ENCODE data around the gene OLFM2. TPM values are rescaled to one million over a fixed set of nuclear protein-coding genes. Genes with fewer than 3 reads are reported as not detected.
"Not testable (repeated sequence)": the region's sequence is repeated elsewhere in the genome, so short reads cannot be mapped to it uniquely, and the experiment has no call there.

Gene OLFM2
- total RNA-seq, 1 donor from 2014 or later: 0.39 TPM

DNA sequence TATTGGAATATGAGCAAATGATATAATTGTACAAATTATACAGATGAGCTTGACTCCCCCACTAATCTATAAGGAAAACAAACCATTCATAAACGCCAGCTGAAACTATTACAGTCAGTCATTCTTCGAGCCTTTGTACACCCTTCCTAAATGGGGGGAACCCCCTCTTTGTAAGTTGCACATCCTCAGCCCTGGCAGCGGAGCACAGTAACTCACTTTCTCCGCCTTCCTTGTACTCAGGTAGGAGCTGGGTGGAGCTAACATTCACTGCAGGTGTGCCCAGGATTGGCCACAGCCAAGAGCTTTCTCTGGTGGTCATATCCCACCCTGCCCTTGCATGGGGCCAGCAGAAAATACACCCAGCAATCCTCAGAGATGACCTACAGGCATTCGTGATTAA is 72.6 kb downstream of the OLFM2 start:
- no peak for DNase-seq (ENCODE audit: low read depth in 2 of 2)

DNA sequence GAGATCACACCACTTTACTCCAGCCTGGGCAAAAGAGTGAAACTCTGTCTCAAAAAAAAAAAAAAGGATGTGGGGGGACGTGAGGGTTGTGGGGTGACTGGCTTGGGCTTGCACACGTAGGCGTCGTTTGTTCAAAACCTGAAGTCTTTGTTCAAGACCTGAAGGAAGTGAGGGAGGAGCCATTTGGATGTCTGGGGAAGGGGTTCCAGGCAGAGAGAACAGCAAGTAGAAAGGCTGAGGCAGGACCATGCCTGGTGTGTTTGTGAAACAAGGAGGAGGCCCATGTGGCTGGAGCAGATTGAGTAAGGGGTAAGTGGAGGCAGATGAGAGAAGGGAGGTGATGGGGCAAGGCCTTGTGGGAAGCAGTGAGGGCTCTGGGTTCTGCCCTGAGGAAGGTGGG is 73.4 kb downstream of the OLFM2 start:
- DNase-seq (ENCODE audit: low read depth in 2 of 2): no peak

DNA sequence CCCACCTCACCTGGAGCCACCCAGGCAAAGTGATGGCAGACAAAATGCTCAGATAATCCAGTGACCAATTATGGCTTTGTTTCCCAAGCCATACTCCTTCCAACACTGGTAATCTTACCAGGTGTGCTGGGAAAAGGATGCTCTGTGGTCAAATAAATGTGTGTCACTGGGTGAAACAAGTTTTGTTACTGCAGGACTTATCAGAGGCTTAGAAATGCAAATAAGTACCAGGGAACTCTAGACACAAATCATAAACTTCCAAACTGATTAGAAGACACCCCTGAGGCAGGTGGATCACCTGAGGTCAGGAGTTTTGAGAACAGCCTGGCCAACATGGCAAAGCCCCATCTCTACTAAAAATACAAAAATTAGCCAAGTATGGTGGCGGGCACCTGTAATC is 74.8 kb downstream of the OLFM2 start:
- no peak for DNase-seq (ENCODE audit: low read depth in 2 of 2)

DNA sequence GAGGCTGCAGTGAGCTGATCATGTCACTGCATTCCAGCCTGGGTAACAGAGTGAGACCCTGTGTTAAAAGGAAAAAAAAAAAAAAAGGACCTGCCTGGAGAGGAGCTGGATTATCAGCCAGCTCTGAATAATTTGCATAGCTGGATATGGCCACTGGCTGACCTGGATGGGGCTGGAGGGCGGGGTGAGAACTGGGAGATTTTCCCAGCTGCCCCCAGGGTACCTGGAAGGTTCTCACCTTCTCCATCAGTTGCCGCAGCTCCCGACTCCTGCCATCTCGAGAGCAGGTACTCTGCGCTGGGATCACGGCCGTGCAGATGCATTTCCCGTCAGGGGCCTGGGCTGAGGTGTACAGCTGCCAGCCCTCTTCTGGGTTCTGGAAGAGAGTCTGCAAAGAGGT is 75.9 kb downstream of the OLFM2 start:
- no peak for DNase-seq (ENCODE audit: low read depth in 2 of 2)

DNA sequence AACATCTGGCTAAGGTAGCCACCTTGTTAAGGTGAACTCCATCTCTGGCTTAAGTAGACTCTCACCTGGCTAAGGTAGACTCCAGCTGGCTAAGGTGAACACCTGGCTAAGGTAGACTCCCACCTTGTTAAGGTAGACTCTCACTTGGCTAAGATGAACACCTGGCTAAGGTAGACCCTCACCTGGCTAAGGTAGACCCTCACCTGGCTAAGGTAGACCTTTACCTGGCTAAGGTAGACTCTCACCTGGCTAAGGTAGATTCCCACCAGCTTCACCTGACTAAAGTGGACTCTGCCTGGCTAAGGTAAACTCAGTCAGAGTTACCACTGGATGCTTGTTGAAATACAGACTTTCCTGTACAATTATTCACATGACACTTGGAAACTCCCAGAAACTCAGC is 77.5 kb downstream of the OLFM2 start:
- DNase-seq (ENCODE audit: low read depth in 2 of 2): no peak

DNA sequence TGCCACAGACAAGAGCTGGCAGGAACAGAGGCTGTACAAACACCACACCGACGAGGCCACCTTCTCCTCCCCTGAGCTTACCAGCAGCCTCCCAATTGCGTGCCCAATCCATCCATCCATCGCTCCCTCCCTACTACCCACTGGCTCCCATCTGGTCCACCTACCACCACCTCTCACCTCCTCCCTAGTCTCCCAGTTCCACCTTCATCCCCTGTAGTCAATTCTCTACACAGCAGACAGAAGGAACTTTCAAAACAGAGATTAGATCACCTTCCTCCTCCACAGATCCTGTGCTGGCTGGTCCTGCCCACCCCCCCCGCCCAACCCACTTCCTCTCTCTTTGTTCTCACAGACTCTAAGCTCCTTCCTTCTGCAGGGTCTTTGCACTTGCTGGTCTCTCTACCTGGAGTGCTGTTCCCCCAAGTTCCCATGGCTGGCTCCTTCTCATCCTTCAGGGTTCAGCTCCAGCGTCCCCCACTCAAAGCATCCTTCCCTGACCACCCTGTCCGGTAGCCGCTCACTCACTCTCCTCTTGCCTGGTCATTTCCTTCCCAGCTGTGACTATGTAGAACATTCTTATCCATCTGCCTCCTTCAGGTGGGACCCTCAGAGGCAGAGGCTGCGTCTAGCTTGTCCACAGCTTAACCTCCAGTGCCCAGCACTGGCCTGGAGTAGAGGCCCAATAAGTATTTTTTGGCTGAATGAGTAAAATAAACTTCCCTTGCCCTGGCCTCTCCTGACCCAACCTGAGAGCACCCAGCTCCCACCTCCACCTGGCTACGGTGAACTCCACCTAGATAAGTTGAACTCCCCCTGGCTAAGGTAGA is 78.2 kb downstream of the OLFM2 start:
- no peak for DNase-seq (ENCODE audit: low read depth in 2 of 2)

DNA sequence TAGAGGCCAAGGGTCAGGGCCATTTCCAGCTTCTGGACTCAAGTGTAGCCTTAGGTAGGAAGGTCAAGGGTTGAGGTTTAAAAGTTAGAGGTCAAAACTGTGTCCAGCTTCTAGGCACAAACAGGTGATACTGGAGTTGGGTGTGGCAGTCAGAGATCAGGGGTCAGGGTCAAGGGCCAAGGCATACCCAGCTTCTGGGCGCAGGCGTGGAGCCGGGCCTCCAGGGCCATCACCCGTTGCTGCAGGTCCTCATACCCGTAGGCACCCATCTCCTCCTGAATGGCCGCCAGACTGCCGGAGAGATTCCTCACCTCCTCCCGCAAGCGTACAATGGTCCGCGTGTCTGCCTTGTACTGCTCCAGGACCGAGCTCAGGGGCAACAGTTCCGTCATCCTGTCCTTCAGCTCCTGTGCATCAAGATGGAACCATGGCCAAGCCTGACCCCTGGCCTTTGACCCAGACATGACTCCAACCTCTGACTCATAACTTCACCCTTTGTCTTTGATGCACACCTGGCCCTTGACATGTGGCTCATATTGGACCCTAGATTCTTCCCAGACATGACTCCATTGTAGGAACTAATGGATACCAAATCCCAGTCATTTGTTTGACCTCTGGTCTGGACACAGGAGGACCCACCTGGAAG is 79.1 kb downstream of the OLFM2 start:
- DNase-seq (ENCODE audit: low read depth in 2 of 2): no peak

DNA sequence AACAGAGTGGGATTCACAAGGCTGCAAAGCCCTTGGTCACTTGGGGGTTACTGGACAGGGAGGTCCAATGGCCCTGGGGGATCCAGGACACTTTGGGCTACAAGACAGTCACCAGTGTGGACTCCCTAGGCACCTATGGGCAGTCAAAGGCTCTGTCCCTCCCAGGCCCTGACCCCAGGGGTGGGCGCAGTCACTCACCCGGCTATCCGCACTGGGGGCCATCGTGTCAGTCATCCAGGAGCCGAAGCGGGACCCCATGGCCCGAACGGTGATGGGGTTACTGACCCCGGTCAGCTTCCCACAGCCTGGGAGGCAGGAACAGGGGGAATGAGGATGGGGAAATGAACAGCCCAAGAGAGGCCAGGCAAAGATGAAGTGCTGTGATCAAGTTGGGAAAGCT is 79.7 kb downstream of the OLFM2 start:
- no peak for DNase-seq (ENCODE audit: low read depth in 2 of 2)

DNA sequence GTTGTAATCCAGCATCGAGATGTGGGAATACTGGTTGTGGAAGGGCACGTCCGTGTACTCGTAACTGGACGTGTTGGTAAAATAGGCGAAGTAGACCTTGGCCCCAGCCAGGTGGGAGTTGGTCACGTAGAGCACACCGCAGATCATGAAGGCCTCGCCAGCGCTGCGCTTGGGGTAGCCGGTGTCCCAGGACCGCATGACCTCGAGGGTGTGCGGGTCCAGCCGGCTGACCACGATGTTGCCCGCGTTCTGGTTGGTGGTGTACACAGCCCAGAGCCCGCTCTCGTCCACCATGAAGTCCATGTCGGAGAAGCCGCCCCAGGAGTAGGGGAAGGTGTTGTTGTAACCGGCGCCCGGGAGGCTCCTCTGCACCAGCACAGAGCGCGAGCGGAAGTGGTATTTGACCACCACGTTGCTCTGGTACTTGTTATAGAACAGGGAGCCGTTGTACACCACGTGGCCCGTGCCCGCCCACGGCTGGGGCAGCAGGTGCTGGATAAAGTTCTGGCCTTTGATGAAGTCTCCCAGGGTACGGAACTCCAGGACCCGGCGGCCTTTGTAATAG is 82.0 kb downstream of the OLFM2 start:
- DNase-seq (ENCODE audit: low read depth in 2 of 2): no peak

DNA sequence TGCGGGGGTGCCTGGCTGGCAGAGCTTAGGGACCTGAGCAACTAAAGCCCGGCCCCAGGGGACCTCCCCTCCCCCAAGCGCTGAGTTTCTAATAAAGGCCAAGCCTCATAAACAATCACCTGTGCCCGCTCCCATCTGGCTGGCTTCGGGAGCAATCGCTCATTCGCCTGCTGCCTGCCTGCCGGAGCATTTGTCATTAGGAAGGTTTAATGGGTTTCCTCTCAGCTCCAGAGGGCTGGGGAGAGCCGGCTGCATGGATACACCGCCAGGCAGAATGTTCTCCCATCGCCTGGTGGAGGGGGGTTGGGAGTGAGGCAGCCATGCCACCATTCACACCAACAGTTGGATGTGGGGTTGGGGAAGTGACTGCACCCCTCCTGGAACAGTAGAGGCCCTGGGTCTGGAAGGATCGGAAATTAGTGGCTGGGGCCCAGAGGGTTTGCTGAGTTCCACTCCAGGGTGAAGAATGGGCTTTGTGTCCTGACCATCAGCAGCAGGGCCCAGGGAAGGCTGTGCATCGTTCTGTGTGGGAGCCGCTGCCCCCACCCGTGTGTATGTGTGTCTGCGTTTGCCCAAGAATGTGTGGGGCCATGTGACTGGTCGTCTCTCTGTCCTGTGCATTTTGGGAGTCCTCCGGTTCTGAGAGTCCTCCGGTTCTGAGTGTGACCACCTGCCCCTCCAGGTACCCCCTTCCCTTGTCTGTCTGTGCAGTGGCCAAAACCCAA is 85.9 kb downstream of the OLFM2 start:
- no peak for DNase-seq (ENCODE audit: low read depth in 2 of 2)

DNA sequence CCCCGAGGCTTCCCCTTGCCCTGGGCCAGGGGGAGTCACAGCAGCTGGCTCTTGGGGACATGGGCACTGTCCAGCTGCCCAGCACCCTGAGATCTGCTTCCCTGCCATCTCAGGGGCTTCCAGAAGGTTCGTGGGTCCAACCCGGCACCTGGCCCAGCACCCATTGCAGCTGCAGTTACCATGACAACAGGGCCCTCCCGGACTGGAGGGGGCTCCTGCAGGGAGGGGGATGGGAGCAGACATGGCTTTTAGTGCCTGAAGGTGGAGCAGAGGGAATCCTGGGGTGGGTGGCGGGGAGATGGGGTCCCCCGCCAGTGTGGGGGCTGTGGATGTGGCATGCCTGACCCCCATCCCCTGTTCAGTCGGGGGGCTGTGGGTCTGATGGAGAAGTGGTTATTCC is 86.5 kb downstream of the OLFM2 start:
- no peak for DNase-seq (ENCODE audit: low read depth in 2 of 2)

DNA sequence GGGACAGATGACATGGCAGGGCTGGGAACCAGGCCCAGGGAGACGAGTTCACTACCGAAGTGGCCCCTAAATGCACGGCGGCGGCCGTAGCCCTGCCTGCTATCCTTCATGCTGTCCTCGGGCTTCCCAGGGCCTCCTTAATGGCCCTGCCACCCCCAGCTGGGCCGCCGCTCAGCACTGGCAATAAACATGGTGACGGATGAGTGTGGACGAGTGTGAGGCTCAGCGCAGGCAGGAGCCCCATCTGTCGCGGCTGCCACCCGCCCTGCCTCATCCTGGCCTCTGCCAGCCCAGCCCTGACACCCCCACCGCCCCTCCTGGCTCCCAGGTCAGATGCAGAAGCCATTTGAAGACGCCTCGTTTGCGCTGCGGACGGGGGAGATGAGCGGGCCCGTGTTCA is 87.6 kb downstream of the OLFM2 start:
- no peak for DNase-seq (ENCODE audit: low read depth in 2 of 2)

DNA sequence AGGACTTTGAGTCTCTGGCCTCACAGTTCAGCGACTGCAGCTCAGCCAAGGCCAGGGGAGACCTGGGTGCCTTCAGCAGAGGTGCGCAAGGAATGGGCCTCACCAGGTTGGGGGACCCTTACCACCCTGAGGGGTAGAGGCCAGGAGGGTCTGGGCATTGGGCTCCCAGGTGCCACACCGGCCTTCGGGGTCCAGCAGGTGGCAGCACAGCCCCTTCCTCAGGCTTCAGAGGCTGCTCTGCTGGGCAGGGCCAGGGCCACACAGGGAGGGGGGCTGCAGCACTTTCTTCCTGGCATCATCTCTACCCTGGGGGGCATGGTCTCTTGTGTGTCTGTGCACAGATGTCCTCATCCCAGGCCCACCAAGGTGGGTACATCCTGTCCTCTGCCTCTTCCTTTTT is 88.3 kb downstream of the OLFM2 start:
- DNase-seq (ENCODE audit: low read depth in 2 of 2): peak in 1 of 2 donors; percentile 23

DNA sequence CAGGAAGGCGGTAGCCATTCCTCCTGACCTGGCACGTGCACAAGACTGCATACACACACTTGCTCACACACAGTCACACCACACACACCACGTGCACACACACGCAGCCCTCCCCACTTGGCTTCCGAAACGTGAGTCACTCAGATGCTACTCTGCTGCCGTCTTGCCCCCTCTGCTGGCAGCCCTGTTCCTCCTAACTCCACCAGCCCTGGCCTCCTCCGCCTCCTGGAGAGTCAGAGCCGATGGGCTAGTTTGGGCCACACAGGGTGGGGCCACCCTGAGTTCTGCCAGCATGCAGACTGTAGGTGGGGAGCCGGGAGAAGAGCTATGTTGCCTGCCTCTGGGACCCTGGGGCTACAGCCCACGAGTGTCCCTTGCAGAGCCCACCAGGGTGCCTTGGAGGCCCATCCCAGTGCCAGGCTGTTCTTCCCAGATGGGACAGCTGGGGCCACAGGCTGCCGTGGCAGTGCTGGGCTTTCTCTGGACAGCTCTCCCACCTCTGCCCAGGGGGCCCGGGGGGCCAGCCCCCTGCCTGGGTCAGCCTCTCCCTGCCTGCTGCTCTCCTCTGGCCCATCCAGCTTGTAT is 89.1 kb downstream of the OLFM2 start:
- DNase-seq (ENCODE audit: low read depth in 2 of 2): peak; percentile 31 to 92

DNA sequence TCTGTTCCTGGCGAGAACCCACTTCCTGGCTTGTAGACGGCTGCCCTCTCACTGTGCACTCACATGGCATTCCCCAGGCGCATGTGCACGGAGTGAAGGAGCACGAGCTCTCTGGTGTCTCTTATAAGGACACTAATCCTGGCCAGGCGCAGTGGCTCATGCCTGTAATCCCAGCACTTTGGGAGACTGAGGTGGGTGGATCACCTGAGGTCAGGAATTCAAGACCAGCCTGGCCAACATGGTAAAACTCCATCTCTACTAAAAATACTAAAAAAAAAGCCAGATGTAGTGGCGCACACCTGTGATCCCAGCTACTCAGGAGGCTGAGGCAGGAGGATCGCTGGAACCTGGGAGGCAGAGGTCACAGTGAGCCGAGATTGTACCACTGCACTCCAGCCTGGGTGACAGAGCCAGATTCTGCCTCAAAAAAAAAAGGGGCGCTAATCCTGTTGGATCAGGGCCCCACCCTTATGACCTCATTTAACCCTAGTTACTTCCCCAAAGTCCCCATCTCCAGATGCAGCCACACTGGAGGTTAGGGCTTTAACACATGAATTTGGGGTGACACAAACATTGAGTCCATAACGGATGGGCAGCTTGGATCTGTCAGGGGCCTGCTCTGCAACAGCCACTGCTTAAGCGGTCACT is 92.6 kb downstream of the OLFM2 start:
- not testable (repeated sequence) for DNase-seq (ENCODE audit: low read depth in 2 of 2)

DNA sequence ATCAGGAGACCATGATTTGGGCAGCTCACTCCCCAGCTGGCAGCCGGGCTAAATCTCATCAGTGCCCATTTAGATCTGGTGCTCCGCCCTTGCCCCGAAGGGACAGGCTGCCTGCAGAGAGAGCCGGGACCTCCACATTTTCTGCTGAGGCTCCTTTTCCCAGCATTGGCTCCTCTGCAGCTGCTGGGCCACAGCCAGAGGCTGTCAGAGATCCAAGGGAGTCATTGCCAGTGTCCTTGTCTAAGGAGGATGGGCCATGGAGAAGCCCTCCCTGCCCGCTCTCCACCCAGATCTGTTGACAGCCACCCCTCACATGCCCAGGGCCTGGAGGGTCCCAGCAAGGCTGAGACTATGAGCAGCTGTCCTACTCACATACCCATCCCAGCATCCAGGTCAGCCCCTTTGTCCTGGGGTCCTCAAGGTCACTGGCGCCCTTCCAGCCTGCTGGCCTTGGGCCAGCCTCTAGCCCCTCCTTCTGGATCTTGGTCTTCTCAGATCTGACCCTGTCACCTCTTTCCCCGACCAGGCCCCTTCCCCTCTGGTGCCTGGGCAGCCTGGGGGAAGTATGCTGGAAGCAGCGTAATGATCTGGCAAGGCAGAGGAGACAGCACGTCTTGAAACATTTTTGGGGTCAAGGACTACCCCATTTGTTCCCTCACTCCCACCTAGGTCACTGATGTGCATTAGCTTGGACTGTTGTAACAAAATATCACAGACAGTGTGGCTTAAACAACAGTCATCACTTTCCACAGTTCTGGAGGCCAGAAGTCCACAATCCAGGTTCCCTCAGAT is 93.3 kb downstream of the OLFM2 start:
- DNase-seq (ENCODE audit: low read depth in 2 of 2): no peak

DNA sequence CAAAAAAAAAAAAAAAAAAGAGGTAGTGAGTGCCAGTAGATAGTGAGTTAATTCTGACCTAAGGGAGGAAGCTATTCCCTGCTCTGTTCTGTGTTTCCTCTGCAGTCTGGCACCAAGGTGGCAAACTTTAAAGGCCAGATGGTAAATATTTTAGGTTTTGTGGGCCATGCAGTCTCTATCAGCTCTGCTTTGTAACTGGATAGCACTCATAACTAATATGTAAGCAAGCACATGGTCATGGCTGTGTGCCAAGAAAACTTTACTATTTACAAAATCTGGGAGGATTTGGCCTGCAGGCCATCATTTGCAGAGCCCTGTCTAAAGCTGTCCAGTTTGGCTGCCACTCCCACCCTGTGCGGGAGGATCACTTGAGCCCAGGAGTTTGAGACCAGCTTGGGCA is 96.9 kb downstream of the OLFM2 start:
- DNase-seq (ENCODE audit: low read depth in 2 of 2): no peak

DNA sequence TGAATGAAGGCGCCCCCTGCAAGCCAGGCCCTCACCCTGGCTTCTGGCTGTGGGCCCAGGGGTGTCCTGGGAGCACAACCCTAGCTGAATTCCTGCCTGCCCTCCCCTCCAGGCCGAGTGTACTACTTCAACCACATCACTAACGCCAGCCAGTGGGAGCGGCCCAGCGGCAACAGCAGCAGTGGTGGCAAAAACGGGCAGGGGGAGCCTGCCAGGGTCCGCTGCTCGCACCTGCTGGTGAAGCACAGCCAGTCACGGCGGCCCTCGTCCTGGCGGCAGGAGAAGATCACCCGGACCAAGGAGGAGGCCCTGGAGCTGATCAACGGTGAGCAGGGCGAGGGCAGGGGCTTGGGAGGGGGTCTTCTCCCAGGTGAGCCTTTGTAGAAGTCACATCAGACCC is 98.0 kb downstream of the OLFM2 start:
- DNase-seq (ENCODE audit: low read depth in 2 of 2): no peak

DNA sequence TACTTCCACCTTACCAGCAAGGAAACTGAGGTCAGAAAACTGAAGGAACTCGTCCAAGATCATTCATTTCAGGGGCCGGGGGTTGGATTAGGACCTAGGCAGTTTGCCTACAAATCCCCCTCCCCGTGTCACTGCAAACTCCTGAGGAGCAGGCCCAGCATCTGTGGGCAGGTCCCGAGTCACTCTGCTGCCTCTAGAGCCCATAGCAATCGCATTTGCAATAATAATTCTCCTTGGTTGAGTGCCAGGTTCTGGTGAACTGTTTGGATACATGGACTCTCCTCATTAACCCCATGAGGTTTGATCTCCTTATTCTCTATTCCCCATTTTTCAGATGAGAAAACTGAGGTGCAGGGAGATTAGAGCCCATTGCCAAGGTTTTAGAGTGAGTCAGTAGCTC is 100.3 kb downstream of the OLFM2 start:
- DNase-seq (ENCODE audit: low read depth in 2 of 2): peak in 1 of 2 donors; percentile 19

DNA sequence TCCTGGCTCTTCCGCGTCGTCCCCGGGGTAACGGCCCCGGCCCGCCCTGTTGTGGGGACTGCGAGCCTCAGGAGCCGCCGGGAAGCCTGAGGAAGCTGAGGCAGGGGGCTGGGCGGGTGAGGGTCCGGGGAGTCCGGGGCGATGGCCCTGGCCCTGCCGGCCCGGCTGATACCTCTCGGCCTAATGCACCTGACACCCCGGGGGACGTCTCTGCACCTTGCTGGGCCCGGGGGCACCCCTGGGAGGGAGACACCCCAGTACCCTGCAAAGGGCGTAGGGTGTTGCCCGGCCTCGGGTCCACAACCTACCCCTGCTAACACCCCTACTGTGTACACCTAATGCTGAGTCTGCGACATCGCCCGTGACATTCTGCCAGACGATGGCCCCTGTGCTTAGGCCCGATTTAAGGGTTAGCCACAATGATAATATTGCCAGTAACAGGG is 100.8 kb downstream of the OLFM2 start:
- no peak for DNase-seq (ENCODE audit: low read depth in 2 of 2)

Measured in dermis microvascular lymphatic vessel endothelial cell (primary cell).